DND-41 (cell line): ENCODE data around the gene RALBP1.
"Not testable (repeated sequence)": the region's sequence is repeated elsewhere in the genome, so short reads cannot be mapped to it uniquely, and the experiment has no call there.

Source experiments
- CTCF ChIP-seq: IDR thresholded peaks from 2 replicates; pipeline ENCODE4 v1.5.1; 2012; ENCODE audit warnings: borderline replicate concordance, low read length, moderate library complexity, mild to moderate bottlenecking; ENCODE audit not compliant: poor library complexity, severe bottlenecking; ENCODE audit errors: extremely low read depth
- EZH2 ChIP-seq: IDR thresholded peaks from 3 replicates; pipeline ENCODE4 v1.6.1; 2012; ENCODE audit warnings: borderline replicate concordance, low read depth, mild to moderate bottlenecking, moderate library complexity, low read length, inconsistent platforms; ENCODE audit not compliant: severe bottlenecking

- not testable (repeated sequence) for TF ChIP-seq CTCF, EZH2
These were observed 1.6 kb downstream of the RALBP1 start for GRCh38 chr18:9476949-9477348.
